DMS 273 treated with DMSO at 0.1 percent for 48 hours (cell line): ENCODE results near the gene FBN1.

ENCODE experiments used
- DNase-seq: peaks from one replicate; lab custom pipeline; 2025; lab: John Stamatoyannopoulos, UW

FBN1 gene

GRCh38 chr15:48645558-48646330 is at the start of gene FBN1:
TSS of gene FBN1 (minus strand) at chr15:48645709. CDS start at chr15:48644769, 940 bp downstream.
- no peak for DNase-seq

- no peak for DNase-seq
Observed at GRCh38 chr15:48693484-48693883, 48.0 kb upstream of the FBN1 start.

GRCh38 chr15:48688493-48688892 is 43.0 kb upstream of the FBN1 start:
- no peak for DNase-seq

GRCh38 chr15:48683991-48684765 is 38.7 kb upstream of the FBN1 start:
- no peak for DNase-seq

GRCh38 chr15:48682942-48683651 is 37.6 kb upstream of the FBN1 start:
- DNase-seq: no peak

- DNase-seq: no peak
Observed at GRCh38 chr15:48681353-48681752, 35.8 kb upstream of the FBN1 start.

- no peak for DNase-seq
Observed at GRCh38 chr15:48680841-48681240, 35.3 kb upstream of the FBN1 start.

- DNase-seq: no peak
Observed at GRCh38 chr15:48679952-48680351, 34.4 kb upstream of the FBN1 start.

- no peak for DNase-seq
Observed at GRCh38 chr15:48678851-48679250, 33.3 kb upstream of the FBN1 start.

GRCh38 chr15:48677821-48678220 is 32.3 kb upstream of the FBN1 start:
- DNase-seq: no peak

GRCh38 chr15:48675436-48675835 is 29.9 kb upstream of the FBN1 start:
- no peak for DNase-seq

- no peak for DNase-seq
Observed at GRCh38 chr15:48674876-48675275, 29.4 kb upstream of the FBN1 start.

GRCh38 chr15:48672206-48672605 is 26.7 kb upstream of the FBN1 start:
- DNase-seq: no peak

GRCh38 chr15:48671103-48672022 is 25.9 kb upstream of the FBN1 start:
- DNase-seq: no peak

- DNase-seq: no peak
Observed at GRCh38 chr15:48667701-48668100, 22.2 kb upstream of the FBN1 start.

GRCh38 chr15:48664436-48664835 is 18.9 kb upstream of the FBN1 start:
- no peak for DNase-seq

GRCh38 chr15:48657950-48658591 is 12.6 kb upstream of the FBN1 start:
- DNase-seq: no peak

GRCh38 chr15:48654801-48655200 is 9.3 kb upstream of the FBN1 start:
- DNase-seq: no peak

- no peak for DNase-seq
Observed at GRCh38 chr15:48653913-48654670, 8.6 kb upstream of the FBN1 start.

GRCh38 chr15:48653216-48653615 is 7.7 kb upstream of the FBN1 start:
- DNase-seq: no peak
